ENCODE data around the gene TMEM161A. TPM values are rescaled to one million over a fixed set of nuclear protein-coding genes. Genes with fewer than 3 reads are reported as not detected.

Gene TMEM161A
- total and polyA plus RNA-seq, 2 experiments from 2014 or later, result 38.9 to 59.5 TPM

- H3F3A ChIP-seq (replicated peaks; ENCODE audit: low read depth), result no peaks in the 10 kb centered on the region
- H3K27ac ChIP-seq (ENCODE audit: low read depth), result no peak overlapping the region
- no peaks in the 10 kb centered on the region for H3K4me1 ChIP-seq (ENCODE audit: insufficient read depth)
- H3K27me3 Mint-ChIP-seq (ENCODE audit: insufficient read depth, low read depth, poor library complexity), result peaks cover 5% of the 10 kb centered on the region
- H3K4me3 ChIP-seq, result no peak overlapping the region
- H3K4me1 Mint-ChIP-seq, result peaks cover 10% of the 10 kb centered on the region
- H3K27ac Mint-ChIP-seq, result no peak overlapping the region
- H3K36me3 ChIP-seq (ENCODE audit: insufficient read depth), result no peaks in the 10 kb centered on the region
- H3K27me3 ChIP-seq (ENCODE audit: insufficient read depth), result no peaks in the 10 kb centered on the region
- no peak for DNase-seq (ENCODE audit: low spot score)
- H3K9me3 Mint-ChIP-seq, result no peaks in the 10 kb centered on the region
- no peak for ATAC-seq
- no peaks in the 10 kb centered on the region for H3K79me2 ChIP-seq (replicated peaks; ENCODE audit: insufficient read depth)
- no peak overlapping the region for H3K4me3 Mint-ChIP-seq
- no peaks in the 10 kb centered on the region for H4K20me1 ChIP-seq (replicated peaks; ENCODE audit: insufficient read depth)
- H3K4me2 ChIP-seq, result no peak overlapping the region
- H3K9me2 ChIP-seq (ENCODE audit: insufficient read depth), result no peaks in the 10 kb centered on the region
- peaks cover 18% of the 10 kb centered on the region for H3K36me3 Mint-ChIP-seq (ENCODE audit: low read depth)
- no peak overlapping the region for H2AFZ ChIP-seq
- TF ChIP-seq STAT1 (IDR thresholded peaks at IDR 0.05; ENCODE audit: unreplicated experiment) (no peak), ZNF331 (CRISPR knock-in tag; IDR thresholded peaks at IDR 0.05; ENCODE audit: low read depth) (no peak), ZNF462 (CRISPR knock-in tag; IDR thresholded peaks at IDR 0.05) (no peak), EZH2phosphoT487 (IDR thresholded peaks at IDR 0.05; ENCODE audit: unreplicated experiment) (no peak), JUNB (IDR thresholded peaks at IDR 0.05; ENCODE audit: unreplicated experiment) (no peak), CREB1 (CRISPR knock-in tag; IDR thresholded peaks at IDR 0.05; ENCODE audit: low read depth) (no peak), REST (IDR thresholded peaks at IDR 0.05; ENCODE audit: unreplicated experiment) (no peak), NANOG (IDR thresholded peaks at IDR 0.05; ENCODE audit: borderline replicate concordance) (no peak), POLR2AphosphoS5 (IDR thresholded peaks at IDR 0.05; ENCODE audit: low read depth) (no peak), EZH2 (IDR thresholded peaks at IDR 0.05; ENCODE audit: low read depth, unreplicated experiment) (no peak), ZNF114 (CRISPR knock-in tag; IDR thresholded peaks at IDR 0.05) (no peak), CTCF (conservative IDR thresholded peaks at IDR 0.05; ENCODE audit: low read depth in 2 of 2) (no peak), ETS1 (IDR thresholded peaks at IDR 0.05) (no peak)
Observed at GRCh38 chr19:19151418-19151817, 13.1 kb upstream of the TMEM161A start.

Data from GM23338 (cell line).